Activated CD4-positive, alpha-beta memory T cell treated with anti-CD3 and anti-CD28 coated beads, Interleukin-2, amount 10 ng/mL, durations not matched to agents 7 days and 5 days (primary cell): ENCODE data around the gene STRA8. TPM values are rescaled to one million over a fixed set of nuclear protein-coding genes. Genes with fewer than 3 reads are reported as not detected.

Source experiments
- CTCF ChIA-PET: fragments of 350-600 bp; sonication (Branson Sonifier 250); formaldehyde crosslinking; loops from one replicate; lab custom pipeline; 2021; ENCODE audit warnings: antibody characterized with exemption, inconsistent platforms; lab: Charles Lee
- POLR2A ChIA-PET: fragments of 350-600 bp; sonication (Branson Sonifier 250); formaldehyde crosslinking; loops from one replicate; lab custom pipeline; 2021; ENCODE audit warnings: antibody characterized with exemption; lab: Charles Lee
- DNase-seq: peaks from one replicate; pipeline ENCODE4 v3.0.0-alpha.2; 2020
- H3K27ac Mint-ChIP-seq: one replicate; pipeline ENCODE4 v1.8.0; 2021; ENCODE audit warnings: mild to moderate bottlenecking, mixed read lengths
- H3K27me3 Mint-ChIP-seq: one replicate; pipeline ENCODE4 v1.8.0; 2021; ENCODE audit warnings: mixed read lengths
- H3K36me3 Mint-ChIP-seq: one replicate; pipeline ENCODE4 v1.8.0; 2021; ENCODE audit warnings: low read depth, mixed read lengths
- H3K4me1 Mint-ChIP-seq: one replicate; pipeline ENCODE4 v1.8.0; 2021; ENCODE audit warnings: mixed read lengths
- H3K4me3 Mint-ChIP-seq: one replicate; pipeline ENCODE4 v1.8.0; 2021; ENCODE audit warnings: mild to moderate bottlenecking, mixed read lengths
- H3K9me3 Mint-ChIP-seq: one replicate; pipeline ENCODE4 v1.8.0; 2021; ENCODE audit warnings: mixed read lengths
- total RNA-seq, 2 experiments: library from RNA; stranded (reverse); gene quantifications; one replicate each; pipeline ENCODE4 v1.2.3, GENCODE V29; 2021

The STRA8 gene
- total RNA-seq, 2 experiments from 2014 or later = not detected

DNA sequence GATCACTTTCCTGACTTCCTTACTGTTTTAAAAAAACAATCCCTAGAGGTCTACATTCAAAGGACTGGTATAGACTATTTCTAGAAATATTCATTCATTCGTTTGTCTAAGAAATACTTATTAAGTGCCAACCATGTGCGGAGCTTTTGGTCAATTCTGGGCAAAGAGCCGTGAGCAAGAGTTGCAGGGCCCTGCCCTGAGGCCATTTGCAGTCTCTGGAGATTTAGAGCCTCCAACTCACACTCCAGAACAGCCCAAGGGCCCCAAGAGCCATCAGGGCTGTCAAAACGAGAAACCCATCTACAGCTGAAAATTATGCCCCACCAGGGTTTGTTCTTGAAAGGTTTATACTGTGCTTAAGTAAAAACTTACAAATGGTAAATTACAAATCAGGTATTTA, 38.5 kb upstream of the STRA8 start:
- DNase-seq = no peak
- no peaks in the 10 kb centered on the region for H3K27me3 Mint-ChIP-seq
- CTCF ChIA-PET = no interaction called here
- no peak overlapping the region for H3K4me3 Mint-ChIP-seq
- no peaks in the 10 kb centered on the region for H3K4me1 Mint-ChIP-seq
- no peaks in the 10 kb centered on the region for H3K9me3 Mint-ChIP-seq
- POLR2A ChIA-PET = no interaction called here
- no peak overlapping the region for H3K27ac Mint-ChIP-seq
- H3K36me3 Mint-ChIP-seq = peaks cover 24% of the 10 kb centered on the region

DNA sequence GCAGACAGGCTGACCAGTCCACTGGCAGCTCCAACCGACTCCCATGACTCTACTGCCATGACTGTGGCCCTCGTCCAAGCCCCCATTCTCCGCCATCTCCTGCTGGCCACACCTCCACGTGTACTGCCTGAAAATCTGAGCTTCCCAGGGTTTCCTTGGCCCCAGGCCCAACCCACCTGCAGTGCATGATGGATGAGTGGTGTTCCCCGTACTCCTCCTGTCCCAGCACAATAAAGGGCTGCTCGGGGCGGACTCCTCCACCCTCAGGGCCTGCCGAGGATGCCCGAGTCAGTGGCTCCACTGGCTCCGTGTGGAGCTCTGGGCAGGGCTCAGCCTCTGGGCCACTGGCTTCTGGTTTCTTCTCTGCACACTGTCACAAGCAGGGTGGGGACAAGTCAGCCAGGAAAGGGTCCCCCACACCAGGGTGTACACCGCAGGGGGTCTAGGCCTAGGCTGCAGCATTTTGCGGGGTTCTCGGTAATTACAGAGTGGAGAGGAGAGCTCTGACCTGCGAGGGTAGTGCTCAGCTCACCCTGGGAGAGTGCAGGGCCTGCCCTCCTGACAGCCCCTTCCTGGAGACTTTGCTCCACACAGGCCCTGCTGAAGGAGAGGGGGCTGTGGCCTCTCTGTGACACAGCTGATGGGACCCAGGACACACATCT, 37.5 kb upstream of the STRA8 start:
- Mint-ChIP-seq H3K4me3 (no peak overlapping the region), H3K27me3 (no peaks in the 10 kb centered on the region), H3K36me3 (peaks cover 27% of the 10 kb centered on the region), H3K27ac (no peak overlapping the region), H3K4me1 (no peaks in the 10 kb centered on the region), H3K9me3 (no peaks in the 10 kb centered on the region)
- POLR2A ChIA-PET = no interaction called here
- no peak for DNase-seq
- CTCF ChIA-PET = no interaction called here

DNA sequence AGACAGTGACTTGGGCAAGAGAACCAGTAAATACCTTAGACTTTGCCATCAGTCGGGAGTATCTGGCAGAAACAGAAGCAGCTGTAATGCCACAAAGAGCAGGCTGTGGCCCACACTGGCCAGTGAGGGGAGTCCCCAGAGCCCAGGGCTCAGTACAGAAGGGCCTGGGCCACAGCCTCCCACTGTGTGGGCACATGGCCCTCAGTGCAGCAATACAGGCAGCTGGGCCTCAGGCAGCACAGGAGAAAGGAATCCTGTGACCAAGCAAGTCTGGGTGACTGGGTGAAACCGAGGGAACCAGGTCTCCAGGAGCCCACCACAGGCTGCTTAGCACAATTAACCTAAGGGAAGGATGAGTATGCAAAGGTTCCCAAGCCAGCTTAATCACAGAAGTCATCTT, 36.3 kb upstream of the STRA8 start:
- Mint-ChIP-seq H3K36me3 (peaks cover 33% of the 10 kb centered on the region), H3K27ac (no peak overlapping the region), H3K4me1 (no peaks in the 10 kb centered on the region), H3K9me3 (no peaks in the 10 kb centered on the region), H3K27me3 (no peaks in the 10 kb centered on the region), H3K4me3 (no peak overlapping the region)
- CTCF ChIA-PET = no interaction called here
- DNase-seq = peak; percentile 1
- POLR2A ChIA-PET = no interaction called here

DNA sequence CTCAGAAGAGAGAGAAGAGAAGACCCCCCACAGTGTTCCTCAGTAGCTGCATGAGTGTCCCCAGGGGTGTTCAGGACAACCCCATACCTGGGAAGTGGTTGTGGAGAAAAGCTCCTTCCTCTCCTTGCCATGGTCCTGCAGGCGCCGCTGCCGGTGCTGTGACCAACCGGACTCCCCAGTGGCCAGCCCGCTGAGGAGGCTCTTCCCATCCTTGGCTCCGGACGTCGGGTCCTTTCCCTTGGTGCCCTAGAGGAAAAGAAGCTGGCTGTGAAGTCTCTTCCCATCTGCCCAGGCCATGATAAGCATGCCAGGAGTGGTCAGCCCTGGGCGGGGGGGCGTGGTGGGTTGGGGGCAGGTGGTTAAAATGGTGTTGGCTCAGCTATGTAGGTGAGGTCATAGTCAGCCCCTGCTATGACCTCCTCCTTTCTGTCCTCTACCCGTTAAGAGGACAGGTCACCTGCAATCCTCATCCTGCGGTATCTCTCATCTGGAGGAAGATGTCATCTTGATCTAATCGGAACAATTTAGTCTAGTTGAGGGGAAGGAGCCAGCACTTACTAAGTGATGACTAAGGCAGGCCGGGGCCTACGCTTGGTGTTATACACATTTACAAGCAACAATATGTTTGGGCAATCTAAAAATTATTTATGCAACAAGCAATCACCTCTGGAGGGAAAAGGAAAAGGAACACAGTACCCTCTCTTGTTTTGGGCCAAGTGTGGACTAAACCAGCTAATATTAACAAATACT, 35.6 kb upstream of the STRA8 start:
- H3K4me3 Mint-ChIP-seq = no peak overlapping the region
- ChIA-PET POLR2A (no interaction called here), CTCF (no interaction called here)
- DNase-seq = peak; percentile 5
- H3K36me3 Mint-ChIP-seq = peaks cover 35% of the 10 kb centered on the region
- no peaks in the 10 kb centered on the region for H3K4me1 Mint-ChIP-seq
- H3K27ac Mint-ChIP-seq = no peak overlapping the region
- no peaks in the 10 kb centered on the region for H3K27me3 Mint-ChIP-seq
- H3K9me3 Mint-ChIP-seq = no peaks in the 10 kb centered on the region

DNA sequence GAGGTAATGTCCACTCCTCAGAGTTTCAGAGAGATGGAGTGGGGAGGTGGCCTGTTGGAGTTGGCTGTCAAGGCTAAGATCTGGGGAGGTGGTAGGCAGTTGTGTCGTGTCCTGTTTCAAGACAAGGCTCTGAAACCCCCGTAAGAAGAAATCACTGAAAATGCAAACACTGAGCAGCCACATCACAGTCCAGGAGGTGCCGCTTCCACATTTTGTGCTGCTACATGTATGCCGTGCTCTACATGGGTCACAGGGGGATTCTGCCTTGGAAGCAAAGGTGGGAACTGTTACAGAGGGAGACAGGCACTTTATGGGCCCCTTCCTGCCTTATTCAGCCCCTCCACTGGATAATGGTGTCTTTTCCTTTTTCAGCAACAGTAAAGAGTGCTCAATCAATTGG, 34.2 kb upstream of the STRA8 start:
- peaks cover 41% of the 10 kb centered on the region for H3K36me3 Mint-ChIP-seq
- H3K27ac Mint-ChIP-seq = no peak overlapping the region
- CTCF ChIA-PET = interaction anchor here (1.2 kb wide), 1 partner anchor 16 kb away, joined by 3 read pairs; no protein-coding TSS in a partner anchor

DNA sequence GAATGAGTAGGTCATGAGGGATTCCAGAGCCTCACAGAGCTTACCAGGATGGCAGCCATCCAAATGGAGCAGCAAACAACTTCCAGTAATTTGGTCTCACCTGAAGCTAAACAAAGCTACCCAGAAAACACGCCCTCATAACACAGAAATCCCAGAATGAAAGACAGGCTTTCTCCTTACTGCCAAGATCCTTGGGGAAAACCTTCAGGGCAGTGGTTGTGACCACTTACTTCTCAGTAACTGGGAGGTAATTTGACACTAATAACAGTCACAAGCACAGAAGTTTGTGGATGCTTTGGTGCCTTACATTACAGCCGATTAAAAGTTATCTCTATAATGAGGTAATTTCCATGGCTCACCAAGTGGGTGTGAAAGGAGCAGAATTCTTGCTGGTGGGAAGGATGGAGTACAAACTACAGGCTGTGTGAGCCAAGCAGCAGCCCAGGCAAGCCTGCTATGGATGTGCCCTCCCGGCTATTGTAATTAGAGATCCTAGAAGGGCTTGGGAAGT, 32.8 kb upstream of the STRA8 start:
- Mint-ChIP-seq H3K4me3 (no peak overlapping the region), H3K27me3 (no peaks in the 10 kb centered on the region), H3K4me1 (peaks cover 6% of the 10 kb centered on the region), H3K27ac (no peak overlapping the region), H3K36me3 (peaks cover 44% of the 10 kb centered on the region), H3K9me3 (no peaks in the 10 kb centered on the region)
- no peak for DNase-seq
- ChIA-PET POLR2A (interaction anchor here (1.2 kb wide), 1 partner anchor 10 kb away, joined by 5 read pairs; the partner anchor contains the start of gene WDR91), CTCF (interaction anchor here (1.2 kb wide), 1 partner anchor 18 kb away, joined by 3 read pairs; no protein-coding TSS in a partner anchor)

More for the DNA sequence above, 34.2 kb upstream of the STRA8 start:
- Mint-ChIP-seq H3K4me3 (no peak overlapping the region), H3K27me3 (no peaks in the 10 kb centered on the region), H3K9me3 (no peaks in the 10 kb centered on the region), H3K4me1 (peaks cover 6% of the 10 kb centered on the region)
- POLR2A ChIA-PET = interaction anchor here (1.2 kb wide), 1 partner anchor 12 kb away, joined by 5 read pairs; the partner anchor contains the start of gene WDR91
- peak; percentile 12 for DNase-seq

DNA sequence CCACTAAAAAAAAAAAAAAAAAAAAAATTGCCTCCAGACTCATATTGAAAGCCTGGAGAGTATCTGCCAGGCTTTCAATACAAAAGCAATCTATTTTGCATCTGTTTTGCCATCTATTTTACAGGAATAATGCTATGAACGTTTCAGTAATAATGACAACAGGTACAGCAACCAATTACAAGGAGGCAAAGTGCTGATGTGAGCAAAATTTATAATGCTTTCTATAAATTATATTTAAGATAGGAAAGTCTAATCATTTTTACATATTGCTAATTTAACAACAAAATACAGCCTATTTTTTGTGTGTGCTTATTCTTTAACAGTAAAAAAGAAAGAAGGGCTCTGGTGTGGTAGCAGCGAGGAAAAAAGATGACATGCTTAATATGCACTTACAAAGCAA, 32.3 kb upstream of the STRA8 start:
- CTCF ChIA-PET = interaction anchor here (1.2 kb wide), 1 partner anchor 10 kb away, joined by 5 read pairs; the partner anchor contains the start of gene WDR91
- POLR2A ChIA-PET = interaction anchor here (1.6 kb wide), 1 partner anchor 9 kb away, joined by 8 read pairs; the partner anchor contains the start of gene WDR91
- no peak overlapping the region for H3K4me3 Mint-ChIP-seq

DNA sequence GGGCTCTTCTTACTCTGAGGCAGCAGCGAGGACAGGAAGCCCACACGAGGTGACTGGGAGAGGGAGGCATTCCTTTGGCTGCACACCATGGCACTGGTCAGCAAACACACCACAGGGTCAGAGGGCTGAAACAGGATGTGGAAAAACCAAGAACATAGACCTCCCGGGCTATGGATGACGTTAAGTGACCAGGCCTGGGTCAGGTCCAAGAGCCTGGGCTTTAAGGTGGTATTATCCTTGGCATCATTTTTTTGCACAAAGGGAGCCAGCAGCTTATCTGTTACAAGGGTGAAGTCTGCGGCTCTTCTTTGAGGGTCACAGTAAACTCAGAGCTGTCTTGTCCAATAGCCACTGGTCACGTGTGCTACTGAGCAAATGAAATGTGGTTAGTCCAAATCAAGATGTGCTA, 29.3 kb upstream of the STRA8 start:
- Mint-ChIP-seq H3K9me3 (no peaks in the 10 kb centered on the region), H3K27ac (no peak overlapping the region), H3K4me3 (no peak overlapping the region), H3K36me3 (peaks cover 30% of the 10 kb centered on the region), H3K4me1 (peaks cover 22% of the 10 kb centered on the region), H3K27me3 (no peaks in the 10 kb centered on the region)
- POLR2A ChIA-PET = no interaction called here
- CTCF ChIA-PET = interaction anchor here (0.6 to 1.0 kb wide), 2 partner anchors 13 to 33 kb away, joined by 4 read pairs; partner anchors contain the start of gene CYREN
- DNase-seq = no peak

More for the DNA sequence above, 32.3 kb upstream of the STRA8 start:
- DNase-seq = no peak
- Mint-ChIP-seq H3K9me3 (no peaks in the 10 kb centered on the region), H3K27ac (no peak overlapping the region), H3K4me1 (peaks cover 8% of the 10 kb centered on the region), H3K27me3 (no peaks in the 10 kb centered on the region), H3K36me3 (peaks cover 40% of the 10 kb centered on the region)

DNA sequence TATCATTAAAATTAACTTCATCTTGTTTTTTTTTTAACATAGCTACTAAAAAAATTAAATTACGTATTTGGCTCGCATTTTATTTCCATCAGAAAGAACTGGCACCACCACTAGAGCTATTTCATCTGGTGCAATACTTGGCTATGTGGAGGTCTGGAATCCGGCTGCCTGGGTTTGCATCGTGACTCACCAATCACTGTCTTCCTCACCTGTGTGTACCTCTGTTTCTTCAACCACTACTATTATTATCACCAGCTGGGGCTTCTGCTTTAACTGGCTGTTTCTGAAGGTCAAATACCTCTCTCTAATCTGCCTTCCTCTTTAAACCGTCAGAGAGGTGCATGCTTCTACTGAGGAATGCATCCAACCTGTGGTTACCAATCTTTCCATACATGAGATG, 28.8 kb upstream of the STRA8 start:
- H3K27me3 Mint-ChIP-seq = no peaks in the 10 kb centered on the region
- H3K4me3 Mint-ChIP-seq = no peak overlapping the region
- no peak for DNase-seq
- peaks cover 22% of the 10 kb centered on the region for H3K4me1 Mint-ChIP-seq
- no peaks in the 10 kb centered on the region for H3K9me3 Mint-ChIP-seq
- H3K27ac Mint-ChIP-seq = no peak overlapping the region
- peaks cover 28% of the 10 kb centered on the region for H3K36me3 Mint-ChIP-seq
- POLR2A ChIA-PET = no interaction called here
- CTCF ChIA-PET = interaction anchor here (0.6 to 1.0 kb wide), 2 partner anchors 13 to 34 kb away, joined by 4 read pairs; partner anchors contain the start of gene CYREN

DNA sequence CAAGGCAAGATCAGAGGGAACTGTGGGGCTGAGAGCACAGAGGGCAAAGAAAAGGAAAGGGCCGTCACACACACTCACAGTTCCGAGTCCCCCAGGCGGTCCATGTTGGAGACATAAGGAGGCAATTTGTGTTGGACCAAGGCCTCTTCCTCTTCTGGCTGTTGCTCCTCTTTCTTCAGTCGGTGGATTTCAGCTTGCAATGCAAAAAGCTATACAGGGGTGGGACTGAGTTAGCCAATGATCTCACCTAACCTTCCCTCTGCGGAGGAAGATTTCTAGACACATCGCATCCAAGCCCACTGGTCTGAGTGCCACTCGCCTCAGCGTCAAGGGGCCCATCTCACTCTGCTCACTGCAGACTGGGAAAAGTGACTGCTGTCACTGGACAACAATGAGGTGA, 27.8 kb upstream of the STRA8 start:
- H3K36me3 Mint-ChIP-seq = peaks cover 23% of the 10 kb centered on the region
- DNase-seq = no peak
- ChIA-PET POLR2A (interaction anchor here (0.5 to 1.5 kb wide), 2 partner anchors 37 to 548 kb away, joined by 3 to 5 read pairs; no protein-coding TSS in a partner anchor), CTCF (no interaction called here)
- H3K4me3 Mint-ChIP-seq = no peak overlapping the region
- H3K27ac Mint-ChIP-seq = no peak overlapping the region
- peaks cover 32% of the 10 kb centered on the region for H3K4me1 Mint-ChIP-seq
- H3K9me3 Mint-ChIP-seq = no peaks in the 10 kb centered on the region
- no peaks in the 10 kb centered on the region for H3K27me3 Mint-ChIP-seq

DNA sequence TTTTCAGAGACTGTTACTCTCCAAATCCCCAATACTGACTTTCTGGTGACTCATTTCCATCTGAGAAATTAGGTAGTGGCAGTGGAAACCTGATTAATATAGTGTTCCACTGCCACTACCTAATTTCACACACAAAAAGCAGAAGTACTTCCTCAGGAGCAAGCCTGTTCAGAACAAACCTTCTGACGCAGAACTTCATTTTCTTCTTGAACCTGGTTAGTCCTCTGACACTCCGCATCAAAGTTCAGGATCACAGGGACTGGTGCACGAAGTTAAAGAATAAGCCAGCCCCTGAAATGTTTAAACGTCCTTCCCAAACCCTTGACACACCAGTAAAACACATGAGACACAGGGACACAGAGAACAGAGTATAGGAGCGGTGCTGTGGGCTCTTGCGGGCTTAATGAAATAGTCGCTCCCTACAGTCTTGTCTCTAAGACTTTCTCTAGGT, 26.7 kb upstream of the STRA8 start:
- H3K36me3 Mint-ChIP-seq = peaks cover 17% of the 10 kb centered on the region
- H3K27ac Mint-ChIP-seq = no peak overlapping the region
- CTCF ChIA-PET = no interaction called here
- peaks cover 35% of the 10 kb centered on the region for H3K4me1 Mint-ChIP-seq
- H3K4me3 Mint-ChIP-seq = no peak overlapping the region
- no peaks in the 10 kb centered on the region for H3K27me3 Mint-ChIP-seq
- POLR2A ChIA-PET = interaction anchor here (1.5 kb wide), 1 partner anchor 38 kb away, joined by 5 read pairs; no protein-coding TSS in a partner anchor
- H3K9me3 Mint-ChIP-seq = no peaks in the 10 kb centered on the region
- no peak for DNase-seq

DNA sequence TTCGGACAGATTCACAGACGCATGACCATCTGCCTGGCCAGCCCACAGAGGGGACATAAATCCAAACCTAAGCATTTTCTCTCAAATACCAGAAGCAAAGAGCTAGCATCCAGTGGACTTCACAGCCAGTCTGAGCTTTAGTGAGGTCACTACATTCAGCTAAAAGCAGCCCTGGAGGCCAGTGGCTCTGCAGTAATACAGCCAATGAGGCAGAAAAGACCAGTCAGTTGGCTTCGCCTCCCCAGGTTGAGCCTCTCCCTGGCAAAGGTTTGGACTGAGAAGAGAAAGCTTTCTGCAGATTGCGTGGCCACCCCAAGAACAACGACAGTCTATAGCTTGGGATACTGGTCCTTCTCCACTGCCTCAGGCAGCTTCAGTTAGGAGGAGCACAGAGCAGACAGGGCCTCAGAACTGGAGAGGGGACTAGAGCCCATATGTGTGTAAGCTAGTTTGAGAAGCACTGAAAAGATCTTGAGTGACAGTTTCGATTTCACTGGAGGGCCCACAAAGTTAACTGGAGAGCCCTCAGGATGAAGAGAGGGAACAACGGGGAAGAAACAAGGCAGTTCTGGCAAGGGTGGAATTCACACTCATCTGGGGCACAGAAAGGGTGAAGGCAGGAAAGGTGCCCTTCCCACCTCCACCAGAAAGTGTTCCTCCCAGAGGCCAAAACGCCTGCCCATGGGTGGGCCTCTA, 26.1 kb upstream of the STRA8 start:
- peaks cover 13% of the 10 kb centered on the region for H3K36me3 Mint-ChIP-seq
- no peaks in the 10 kb centered on the region for H3K9me3 Mint-ChIP-seq
- ChIA-PET CTCF (no interaction called here), POLR2A (no interaction called here)
- DNase-seq = no peak
- H3K4me3 Mint-ChIP-seq = no peak overlapping the region
- peaks cover 36% of the 10 kb centered on the region for H3K4me1 Mint-ChIP-seq
- H3K27me3 Mint-ChIP-seq = no peaks in the 10 kb centered on the region
- H3K27ac Mint-ChIP-seq = no peak overlapping the region
